ENCODE data around the gene WDR76.
A peak's percentile ranks its signal among the peaks of the same experiment; 100 is the strongest.

GRCh38 chr15:43800286-43801141 is 26.3 kb upstream of the WDR76 start, which contains the start of gene HYPK:
- peak; percentile 92; the same call in 1 of the 2 replicates for TF ChIP-seq POLR2A (IDR thresholded peaks at IDR 0.05; ENCODE audit: low read depth, low read length)
- TF ChIP-seq TAF1 (IDR thresholded peaks at IDR 0.05; ENCODE audit: borderline replicate concordance, low read depth, low read length) = peak; percentile 71
- TF ChIP-seq POLR2AphosphoS5 (IDR thresholded peaks at IDR 0.05; ENCODE audit: low read depth, low read length) = peak; percentile 93
